Progenitor cell of endocrine pancreas (in vitro differentiated cells): ENCODE results near the gene SERAC1. TPM values are rescaled to one million over a fixed set of nuclear protein-coding genes. Genes with fewer than 3 reads are reported as not detected.
A peak's percentile ranks its signal among the peaks of the same experiment; 100 is the strongest.
"Not testable (repeated sequence)": the region's sequence is repeated elsewhere in the genome, so short reads cannot be mapped to it uniquely, and the experiment has no call there.

Experiments
- DNase-seq: peaks from one replicate; pipeline ENCODE4 v3.0.0; 2021; ENCODE audit warnings: low spot score; ENCODE audit not compliant: unreplicated experiment
- H3K27ac Mint-ChIP-seq: 2 replicates; pipeline ENCODE4 v1.8.0; 2021; ENCODE audit warnings: mild to moderate bottlenecking, moderate library complexity, mixed read lengths
- H3K27me3 Mint-ChIP-seq: 2 replicates; pipeline ENCODE4 v1.8.0; 2021; ENCODE audit warnings: mixed read lengths
- H3K36me3 Mint-ChIP-seq: 2 replicates; pipeline ENCODE4 v1.8.0; 2022; ENCODE audit warnings: mixed read lengths; ENCODE audit not compliant: insufficient read depth
- H3K4me1 Mint-ChIP-seq: 2 replicates; pipeline ENCODE4 v1.8.0; 2021; ENCODE audit warnings: low read depth, mixed read lengths
- H3K4me3 Mint-ChIP-seq: 2 replicates; pipeline ENCODE4 v1.8.0; 2021; ENCODE audit warnings: low read depth, mild to moderate bottlenecking, moderate library complexity, mixed read lengths
- H3K9me3 Mint-ChIP-seq: 2 replicates; pipeline ENCODE4 v1.8.0; 2021; ENCODE audit warnings: low read depth, mixed read lengths
- CTCF ChIP-seq: fragments of 200-600 bp; sonication (generic); IDR thresholded peaks from one replicate; pipeline ENCODE4 v1.5.0; 2021; ENCODE audit warnings: antibody characterized with exemption, mild to moderate bottlenecking; ENCODE audit not compliant: unreplicated experiment
- total RNA-seq: library from RNA; stranded (reverse); gene quantifications from 2 replicates; pipeline ENCODE4 v1.2.1, GENCODE V29; 2021

The SERAC1 gene
- total RNA-seq, 1 donor from 2014 or later = 20.0 TPM

GRCh38 chr6:158175111-158175510, 7.0 kb upstream of the SERAC1 start:
- Mint-ChIP-seq H3K36me3 (peaks cover 32% of the 10 kb centered on the region), H3K4me1 (peaks cover 3% of the 10 kb centered on the region), H3K9me3 (peaks cover 18% of the 10 kb centered on the region), H3K4me3 (no peak overlapping the region), H3K27ac (no peak overlapping the region), H3K27me3 (no peaks in the 10 kb centered on the region)
- no peak for DNase-seq
- no peak for TF ChIP-seq CTCF

- Mint-ChIP-seq H3K27me3 (no peaks in the 10 kb centered on the region), H3K36me3 (peaks cover 26% of the 10 kb centered on the region), H3K9me3 (peaks cover 13% of the 10 kb centered on the region), H3K4me3 (no peak overlapping the region), H3K27ac (no peak overlapping the region), H3K4me1 (peaks cover 3% of the 10 kb centered on the region)
- no peak for TF ChIP-seq CTCF
- no peak for DNase-seq
Observed at GRCh38 chr6:158174514-158174913, 6.5 kb upstream of the SERAC1 start.

- no peak for TF ChIP-seq CTCF
- no peaks in the 10 kb centered on the region for H3K27me3 Mint-ChIP-seq
- H3K27ac Mint-ChIP-seq = no peak overlapping the region
- peaks cover 8% of the 10 kb centered on the region for H3K9me3 Mint-ChIP-seq
- H3K4me1 Mint-ChIP-seq = peaks cover 3% of the 10 kb centered on the region
- peaks cover 21% of the 10 kb centered on the region for H3K36me3 Mint-ChIP-seq
- no peak overlapping the region for H3K4me3 Mint-ChIP-seq
- no peak for DNase-seq
Observed at GRCh38 chr6:158174024-158174423, 6.0 kb upstream of the SERAC1 start.

GRCh38 chr6:158172001-158172400, 3.9 kb upstream of the SERAC1 start:
- Mint-ChIP-seq H3K9me3 (no peaks in the 10 kb centered on the region), H3K4me3 (no peak overlapping the region), H3K4me1 (peaks cover 3% of the 10 kb centered on the region), H3K27ac (no peak overlapping the region), H3K27me3 (no peaks in the 10 kb centered on the region), H3K36me3 (peaks cover 8% of the 10 kb centered on the region)
- TF ChIP-seq CTCF = no peak
- DNase-seq = no peak

- no peaks in the 10 kb centered on the region for H3K27me3 Mint-ChIP-seq
- peak overlapping the region; percentile 88 for H3K27ac Mint-ChIP-seq
- H3K4me1 Mint-ChIP-seq = peaks cover 12% of the 10 kb centered on the region
- H3K4me3 Mint-ChIP-seq = no peak overlapping the region
- DNase-seq = no peak
- TF ChIP-seq CTCF = no peak
- peaks cover 6% of the 10 kb centered on the region for H3K36me3 Mint-ChIP-seq
- H3K9me3 Mint-ChIP-seq = no peaks in the 10 kb centered on the region
Observed at GRCh38 chr6:158170656-158171081, 2.6 kb upstream of the SERAC1 start.

- not testable (repeated sequence) for DNase-seq, H3K9me3 Mint-ChIP-seq, H3K4me3 Mint-ChIP-seq, H3K27ac Mint-ChIP-seq, H3K27me3 Mint-ChIP-seq
- Mint-ChIP-seq H3K4me1 (peaks cover 15% of the 10 kb centered on the region), H3K36me3 (peaks cover 10% of the 10 kb centered on the region)
Observed at GRCh38 chr6:158169634-158170033, 1.6 kb upstream of the SERAC1 start.
